Gastrocnemius medialis (tissue), 4 donors: Measurements from ENCODE around the gene F13B. TPM values are rescaled to one million over a fixed set of nuclear protein-coding genes. Genes with fewer than 3 reads are reported as not detected.

Source experiments
- ATAC-seq, 2 donors: fragments of 150-250 bp; one replicate each; pipeline ENCODE4 v1.9.1; 2016
- DNase-seq, 2 donors: peaks; one replicate each; pipeline ENCODE4 v3.0.0-alpha.2; 2019
- H3K27ac ChIP-seq, 4 donors: fragments of 200-600 bp; sonication (generic); 1 replicate in 1 of 4; 2 replicates in 3 of 4; pipeline ENCODE4 v1.5.1; 2016 to 2018; ENCODE audit warnings: mild to moderate bottlenecking in 2 of 4, moderate library complexity in 1 of 4
- H3K27me3 ChIP-seq, 3 donors: fragments of 200-600 bp; sonication (generic) in 2 of 3; 1 replicate in 1 of 3; 2 replicates in 2 of 3; pipeline versions ENCODE4 v1.5.1 to v1.6.0; 2016 to 2019; ENCODE audit warnings: mild to moderate bottlenecking in 1 of 3, moderate library complexity in 1 of 3
- H3K36me3 ChIP-seq, 2 donors: fragments of 200-600 bp; sonication (generic) in 1 of 2; one replicate each; pipeline ENCODE4 v1.5.1; 2017 to 2018
- H3K4me1 ChIP-seq, 2 donors: fragments of 200-600 bp; sonication (generic) in 1 of 2; one replicate each; pipeline ENCODE4 v1.5.1; 2016 to 2017; ENCODE audit warnings: mild to moderate bottlenecking in 2 of 2
- H3K4me3 ChIP-seq, 4 donors: fragments of 200-600 bp; sonication (generic) in 3 of 4; 1 replicate in 1 of 4; 2 replicates in 3 of 4; pipeline ENCODE4 v1.5.1; 2016 to 2019; ENCODE audit warnings: mild to moderate bottlenecking in 2 of 4
- H3K9me3 ChIP-seq, 3 donors: fragments of 200-600 bp; sonication (generic) in 2 of 3; 1 replicate in 1 of 3; 2 replicates in 2 of 3; pipeline ENCODE4 v1.5.1; 2016 to 2019
- POLR2A ChIP-seq, 2 donors: fragments of 450-650 bp; IDR thresholded peaks; one replicate each; pipeline ENCODE4 v1.6.1; 2017; ENCODE audit warnings: antibody characterized with exemption in 2 of 2, mild to moderate bottlenecking in 2 of 2, moderate library complexity in 2 of 2
- in situ Hi-C, 4 donors: fragments of 200-750 bp; cut with MboI; loops; one replicate each; pipeline versions ENCODE4 v1.15.0 to v1.8.0; 2017; ENCODE audit warnings: low sequenced_read_pairs in 4 of 4
- intact Hi-C: fragments of 100-400 bp; cut with DNase I; formaldehyde crosslinking; loops from one replicate; pipeline ENCODE4 v1.15.1; 2023; ENCODE audit warnings: low total_unique reads
- total RNA-seq, 4 donors: library from RNA; depleted of rRNA; stranded (reverse); fragments of >200 nt; gene quantifications; one replicate each; pipeline versions ENCODE4 v1.1.0 to v1.2.3, GENCODE V29; 2016
- TF ChIP-seq, protein P1 (sequence below), 5 experiments: fragments of 450-650 bp in 3 of 5; fragments of 200-600 bp in 2 of 5; sonication (generic) in 2 of 5; IDR thresholded peaks in 4 of 5; conservative IDR thresholded peaks in 1 of 5; 1 replicate in 4 of 5; 2 replicates in 1 of 5; pipeline ENCODE4 v1.5.1; 2016 to 2019; ENCODE audit warnings: antibody characterized with exemption in 5 of 5, mild to moderate bottlenecking in 3 of 5, moderate library complexity in 3 of 5

F13B gene
- total RNA-seq, 4 donors from 2014 or later = not detected

DNA sequence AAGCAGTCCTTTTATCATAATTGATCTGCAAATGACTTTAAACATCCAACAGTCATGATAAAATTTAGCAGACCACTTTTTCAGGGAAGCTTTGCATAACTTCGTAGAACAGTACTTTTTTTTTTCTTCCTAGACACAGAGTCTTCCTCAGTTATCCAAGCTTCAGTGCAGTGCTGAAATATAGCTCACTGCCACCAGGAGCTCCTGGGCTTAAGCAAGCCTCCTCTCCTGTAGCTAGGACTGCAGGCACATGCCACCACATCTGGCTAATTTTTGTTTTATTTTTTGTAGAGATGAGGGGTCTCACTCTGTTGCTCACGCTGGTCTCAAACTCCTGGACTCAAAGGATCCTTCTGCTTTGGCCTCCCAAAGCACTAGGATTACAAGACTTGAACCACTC is 3.8 kb downstream of the F13B start:
- no peak overlapping the region for H3K4me3 ChIP-seq
- no peak overlapping the region for H3K27ac ChIP-seq
- H3K36me3 ChIP-seq = no peaks in the 10 kb centered on the region
- ATAC-seq = no peak
- intact Hi-C loops (no loop called here), in situ Hi-C loops (no loop called here)
- no peak for DNase-seq
- H3K27me3 ChIP-seq = no peaks in the 10 kb centered on the region
- H3K4me1 ChIP-seq = no peaks in the 10 kb centered on the region
- H3K9me3 ChIP-seq = no peaks in the 10 kb centered on the region
- TF ChIP-seq, protein P1, sequence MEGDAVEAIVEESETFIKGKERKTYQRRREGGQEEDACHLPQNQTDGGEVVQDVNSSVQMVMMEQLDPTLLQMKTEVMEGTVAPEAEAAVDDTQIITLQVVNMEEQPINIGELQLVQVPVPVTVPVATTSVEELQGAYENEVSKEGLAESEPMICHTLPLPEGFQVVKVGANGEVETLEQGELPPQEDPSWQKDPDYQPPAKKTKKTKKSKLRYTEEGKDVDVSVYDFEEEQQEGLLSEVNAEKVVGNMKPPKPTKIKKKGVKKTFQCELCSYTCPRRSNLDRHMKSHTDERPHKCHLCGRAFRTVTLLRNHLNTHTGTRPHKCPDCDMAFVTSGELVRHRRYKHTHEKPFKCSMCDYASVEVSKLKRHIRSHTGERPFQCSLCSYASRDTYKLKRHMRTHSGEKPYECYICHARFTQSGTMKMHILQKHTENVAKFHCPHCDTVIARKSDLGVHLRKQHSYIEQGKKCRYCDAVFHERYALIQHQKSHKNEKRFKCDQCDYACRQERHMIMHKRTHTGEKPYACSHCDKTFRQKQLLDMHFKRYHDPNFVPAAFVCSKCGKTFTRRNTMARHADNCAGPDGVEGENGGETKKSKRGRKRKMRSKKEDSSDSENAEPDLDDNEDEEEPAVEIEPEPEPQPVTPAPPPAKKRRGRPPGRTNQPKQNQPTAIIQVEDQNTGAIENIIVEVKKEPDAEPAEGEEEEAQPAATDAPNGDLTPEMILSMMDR (IDR thresholded peaks at IDR 0.05 in 4 of 5, conservative IDR thresholded peaks at IDR 0.05 in 1 of 5) = no peak
- no peak for TF ChIP-seq POLR2A (IDR thresholded peaks at IDR 0.05)

DNA sequence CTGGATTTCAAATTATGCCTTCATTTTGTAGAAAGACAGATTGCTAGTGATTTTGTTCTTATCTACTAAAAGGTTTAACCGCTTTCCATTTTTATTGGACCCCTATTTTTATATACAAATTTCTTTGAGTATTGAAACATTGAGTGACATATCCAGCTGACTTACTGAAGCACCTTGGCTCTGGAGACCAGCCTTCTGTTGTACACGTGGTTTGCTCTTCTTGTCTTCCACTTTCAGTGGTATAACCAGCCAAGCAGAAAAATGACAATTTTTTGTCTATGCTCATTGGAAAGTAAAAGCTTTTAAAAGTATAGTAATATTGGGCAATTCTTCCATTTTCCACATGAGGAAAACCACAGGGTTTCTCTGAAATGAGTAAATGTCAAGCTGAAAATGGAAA is 4.4 kb downstream of the F13B start:
- H3K27me3 ChIP-seq = no peaks in the 10 kb centered on the region
- ATAC-seq (no peak), DNase-seq (no peak)
- no peak overlapping the region for H3K27ac ChIP-seq
- in situ Hi-C loops = no loop called here
- intact Hi-C loops = no loop called here
- H3K4me3 ChIP-seq = no peak overlapping the region
- H3K4me1 ChIP-seq = no peaks in the 10 kb centered on the region
- TF ChIP-seq, protein P1 (IDR thresholded peaks at IDR 0.05 in 4 of 5, conservative IDR thresholded peaks at IDR 0.05 in 1 of 5) = no peak
- no peaks in the 10 kb centered on the region for H3K9me3 ChIP-seq
- no peaks in the 10 kb centered on the region for H3K36me3 ChIP-seq

DNA sequence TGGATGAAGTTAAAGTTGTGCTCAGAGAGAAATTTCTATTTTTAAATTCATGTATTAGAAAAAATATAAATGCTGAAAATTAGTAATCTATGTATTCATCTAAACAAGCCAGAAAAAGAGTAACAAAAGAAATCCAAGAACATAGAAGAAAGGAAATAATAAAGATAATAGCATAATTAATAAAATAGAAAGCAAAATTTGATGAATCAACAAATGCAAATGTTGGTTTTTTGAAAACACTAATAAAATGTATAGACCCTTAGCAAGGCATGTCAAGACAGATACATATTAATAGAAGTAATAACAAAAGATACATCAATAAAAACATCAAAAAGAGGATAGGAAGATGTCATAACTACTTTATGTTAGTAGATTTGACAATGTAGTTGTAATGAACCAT is 18.0 kb downstream of the F13B start:
- Histone ChIP-seq H3K9me3 (no peaks in the 10 kb centered on the region), H3K27ac (no peak overlapping the region), H3K36me3 (no peaks in the 10 kb centered on the region), H3K4me1 (no peaks in the 10 kb centered on the region), H3K4me3 (no peak overlapping the region), H3K27me3 (no peaks in the 10 kb centered on the region)
- TF ChIP-seq, protein P1 (IDR thresholded peaks at IDR 0.05 in 4 of 5, conservative IDR thresholded peaks at IDR 0.05 in 1 of 5) = no peak
- no peak for TF ChIP-seq POLR2A (IDR thresholded peaks at IDR 0.05)
- no peak for DNase-seq
- in situ Hi-C loops (no loop called here), intact Hi-C loops (no loop called here)
- no peak for ATAC-seq

DNA sequence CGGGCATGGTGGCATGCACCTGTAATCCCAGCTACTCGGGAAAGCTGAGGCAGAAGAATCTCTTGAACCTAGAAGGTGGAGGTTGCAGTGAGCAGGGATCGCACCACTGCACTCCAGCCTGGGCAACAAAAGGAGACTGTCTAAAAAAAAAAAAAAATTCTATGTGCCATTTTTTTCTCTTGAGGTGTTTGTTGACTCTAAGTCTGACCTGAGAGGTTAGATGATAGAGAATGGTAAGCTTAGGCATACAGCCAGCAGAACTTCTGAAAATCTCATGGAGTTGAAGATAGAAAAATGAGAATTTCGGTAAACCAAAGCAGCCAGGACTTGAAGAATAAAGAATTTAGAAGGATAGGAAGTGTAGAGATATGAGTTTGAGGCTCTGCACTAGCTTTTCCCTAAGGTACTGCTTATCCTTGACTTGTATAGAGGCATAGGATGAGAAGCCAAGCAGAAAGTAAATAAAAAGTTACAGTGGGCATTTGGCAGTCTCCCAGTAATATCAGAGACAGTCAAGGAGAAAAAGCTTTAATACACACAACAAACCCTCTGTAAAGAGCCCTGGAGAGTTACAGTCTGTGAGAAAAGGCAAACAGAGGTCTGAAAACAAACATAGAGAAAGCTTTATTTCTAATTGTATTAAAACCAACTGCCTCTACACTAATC is 24.3 kb downstream of the F13B start:
- Histone ChIP-seq H3K4me3 (no peak overlapping the region), H3K27me3 (no peaks in the 10 kb centered on the region), H3K27ac (no peak overlapping the region), H3K9me3 (no peaks in the 10 kb centered on the region), H3K4me1 (no peaks in the 10 kb centered on the region), H3K36me3 (no peaks in the 10 kb centered on the region)
- TF ChIP-seq, protein P1 (IDR thresholded peaks at IDR 0.05 in 4 of 5, conservative IDR thresholded peaks at IDR 0.05 in 1 of 5) = no peak
- TF ChIP-seq POLR2A (IDR thresholded peaks at IDR 0.05) = no peak
- ATAC-seq (no peak), DNase-seq (no peak)
- intact Hi-C loops = no loop called here
- in situ Hi-C loops = no loop called here
